Loucy (cell line): ENCODE results near the gene IER2.

ENCODE experiments used
- CTCF ChIP-seq: fragments of 200-600 bp; sonication (generic); conservative IDR thresholded peaks from 2 replicates; pipeline ENCODE4 v1.5.1; 2014; ENCODE audit warnings: mild to moderate bottlenecking, antibody characterized with exemption, low read length
- EZH2phosphoT487 ChIP-seq: fragments of 200-600 bp; IDR thresholded peaks from 2 replicates; pipeline ENCODE4 v1.6.1; 2018; ENCODE audit warnings: antibody characterized with exemption, mild to moderate bottlenecking, moderate library complexity, borderline replicate concordance

GRCh38 chr19:13150931-13151604 is 857 bp downstream of the IER2 start:
- no peak for TF ChIP-seq CTCF
- TF ChIP-seq EZH2phosphoT487, result no peak
